Esophagus squamous epithelium (tissue), 4 donors: ENCODE results near the gene INSYN2A.

Source experiments
- CTCF ChIP-seq, 6 experiments: fragments of 450-650 bp in 4 of 6; fragments of 200-600 bp in 2 of 6; sonication (generic) in 2 of 6; IDR thresholded peaks; one replicate each; pipeline ENCODE4 v1.5.1; 2016 to 2019; ENCODE audit warnings: antibody characterized with exemption in 6 of 6, mild to moderate bottlenecking in 4 of 6, moderate library complexity in 4 of 6
- POLR2A ChIP-seq, 4 donors: fragments of 450-650 bp; IDR thresholded peaks; one replicate each; pipeline ENCODE4 v1.6.1; 2017; ENCODE audit warnings: antibody characterized with exemption in 4 of 4, mild to moderate bottlenecking in 4 of 4, moderate library complexity in 3 of 4

GRCh38 chr10:127184582-127184981, 11.8 kb downstream of the INSYN2A start:
- no peak for TF ChIP-seq POLR2A (IDR thresholded peaks at IDR 0.05)
- TF ChIP-seq CTCF (IDR thresholded peaks at IDR 0.05) = no peak
